ENCODE results near the gene KCTD10. TPM values are rescaled to one million over a fixed set of nuclear protein-coding genes. Genes with fewer than 3 reads are reported as not detected.

The KCTD10 gene
- polyA plus RNA-seq, 1 donor (not counting 4 experiments of a cell fraction or from before 2014, with no cell fraction given), result 107 TPM

DNA sequence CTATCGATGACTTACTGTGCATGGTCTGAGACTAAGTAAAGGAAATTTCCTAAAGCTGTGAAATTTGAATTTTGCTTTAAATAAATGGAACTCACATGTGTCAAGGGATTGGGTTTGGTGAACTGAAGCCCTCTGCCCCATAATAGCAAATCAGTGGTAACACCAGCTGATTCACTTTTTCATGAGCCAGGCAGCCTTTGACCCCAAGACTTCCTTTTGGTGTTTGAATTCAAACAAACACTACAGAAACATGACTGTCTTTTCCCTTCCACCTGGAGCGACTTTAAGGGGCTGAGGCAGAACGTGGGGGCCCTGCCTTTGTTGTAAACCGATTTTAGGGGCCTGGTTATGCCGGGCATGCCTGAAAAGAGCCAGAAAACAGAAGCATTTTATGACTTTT is 28.8 kb downstream of the KCTD10 start:
- FAIRE-seq, result no peak
- Histone ChIP-seq H3K36me3 (ENCODE audit: control insufficient read depth in 2 of 2, extremely low read depth in 1 of 2, insufficient read depth in 2 of 2, low read length in 2 of 2) (peaks cover 36 to 48% of the 10 kb centered on the region in 2 experiments), H2AFZ (ENCODE audit: control insufficient read depth, low read length) (no peak overlapping the region), H3K9me1 (ENCODE audit: control insufficient read depth, extremely low read depth, insufficient read depth, low read length) (peaks cover 2% of the 10 kb centered on the region), H3K4me3 (ENCODE audit: control insufficient read depth in 2 of 3, extremely low read depth in 1 of 3, insufficient read depth in 2 of 3, low read depth in 1 of 3, low read length in 3 of 3) (no peak overlapping the region), H4K20me1 (ENCODE audit: control insufficient read depth, extremely low read depth, insufficient read depth, low read length) (peaks cover 4% of the 10 kb centered on the region), H3K9me3 (ENCODE audit: control insufficient read depth, low read depth, low read length) (no peaks in the 10 kb centered on the region), H3K79me2 (ENCODE audit: control insufficient read depth, insufficient read depth, low read length) (peaks cover 21% of the 10 kb centered on the region), H3K4me1 (ENCODE audit: control insufficient read depth, extremely low read depth, insufficient read depth, low read length) (no peaks in the 10 kb centered on the region), H3K4me2 (ENCODE audit: control insufficient read depth, extremely low read depth, insufficient read depth, low read depth, low read length) (no peak overlapping the region), H3K27me3 (ENCODE audit: control insufficient read depth, extremely low read depth, insufficient read depth, low read length) (no peaks in the 10 kb centered on the region), H3K9ac (ENCODE audit: control insufficient read depth, extremely low read depth, insufficient read depth, low read length) (no peak overlapping the region), H3K27ac (ENCODE audit: control insufficient read depth, insufficient read depth, low read length) (no peak overlapping the region)
- no peak for TF ChIP-seq EZH2 (IDR thresholded peaks at IDR 0.05; ENCODE audit: low read length)
- TF ChIP-seq, protein P1, sequence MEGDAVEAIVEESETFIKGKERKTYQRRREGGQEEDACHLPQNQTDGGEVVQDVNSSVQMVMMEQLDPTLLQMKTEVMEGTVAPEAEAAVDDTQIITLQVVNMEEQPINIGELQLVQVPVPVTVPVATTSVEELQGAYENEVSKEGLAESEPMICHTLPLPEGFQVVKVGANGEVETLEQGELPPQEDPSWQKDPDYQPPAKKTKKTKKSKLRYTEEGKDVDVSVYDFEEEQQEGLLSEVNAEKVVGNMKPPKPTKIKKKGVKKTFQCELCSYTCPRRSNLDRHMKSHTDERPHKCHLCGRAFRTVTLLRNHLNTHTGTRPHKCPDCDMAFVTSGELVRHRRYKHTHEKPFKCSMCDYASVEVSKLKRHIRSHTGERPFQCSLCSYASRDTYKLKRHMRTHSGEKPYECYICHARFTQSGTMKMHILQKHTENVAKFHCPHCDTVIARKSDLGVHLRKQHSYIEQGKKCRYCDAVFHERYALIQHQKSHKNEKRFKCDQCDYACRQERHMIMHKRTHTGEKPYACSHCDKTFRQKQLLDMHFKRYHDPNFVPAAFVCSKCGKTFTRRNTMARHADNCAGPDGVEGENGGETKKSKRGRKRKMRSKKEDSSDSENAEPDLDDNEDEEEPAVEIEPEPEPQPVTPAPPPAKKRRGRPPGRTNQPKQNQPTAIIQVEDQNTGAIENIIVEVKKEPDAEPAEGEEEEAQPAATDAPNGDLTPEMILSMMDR (optimal IDR thresholded peaks at IDR 0.05 in 1 of 3, IDR thresholded peaks at IDR 0.05 in 1 of 3, conservative IDR thresholded peaks at IDR 0.05 in 1 of 3; ENCODE audit: extremely low read depth in 1 of 3, insufficient read depth in 2 of 3, low read length in 3 of 3), result no peak
- dilution Hi-C loops (cut with MboI; ENCODE audit: extremely low pct_ligation_motif_present, low sequenced_read_pairs), result no loop called here
- DNase-seq (ENCODE audit: low read depth, low spot score), result no peak

DNA sequence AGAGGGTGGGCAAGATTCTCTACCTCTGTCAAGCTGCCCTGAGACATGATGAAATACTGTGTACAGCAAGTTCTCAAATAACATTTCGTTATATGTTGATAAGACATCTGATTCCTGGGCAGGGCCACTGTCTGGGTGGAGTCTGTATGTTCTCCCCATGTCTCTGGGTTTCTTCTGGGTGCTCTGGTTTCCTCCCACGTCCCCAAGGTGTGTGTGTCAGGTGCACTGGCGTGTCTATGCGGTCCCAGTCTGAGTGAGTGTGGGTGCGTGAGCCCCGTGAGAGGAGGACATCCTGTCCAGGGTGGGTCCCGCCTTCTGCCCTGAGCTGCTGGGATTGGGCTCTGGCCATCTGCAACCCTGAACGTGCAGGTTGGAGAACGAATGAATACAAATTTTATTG is 29.6 kb downstream of the KCTD10 start:
- peaks cover 19% of the 10 kb centered on the region for H3K79me2 ChIP-seq (ENCODE audit: control insufficient read depth, insufficient read depth, low read length)
- no peaks in the 10 kb centered on the region for H3K27me3 ChIP-seq (ENCODE audit: control insufficient read depth, extremely low read depth, insufficient read depth, low read length)
- peaks cover 2% of the 10 kb centered on the region for H3K9me1 ChIP-seq (ENCODE audit: control insufficient read depth, extremely low read depth, insufficient read depth, low read length)
- peaks cover 31 to 44% of the 10 kb centered on the region in 2 experiments for H3K36me3 ChIP-seq (ENCODE audit: control insufficient read depth in 2 of 2, extremely low read depth in 1 of 2, insufficient read depth in 2 of 2, low read length in 2 of 2)
- no peaks in the 10 kb centered on the region for H3K4me1 ChIP-seq (ENCODE audit: control insufficient read depth, extremely low read depth, insufficient read depth, low read length)
- no peak overlapping the region for H3K4me2 ChIP-seq (ENCODE audit: control insufficient read depth, extremely low read depth, insufficient read depth, low read depth, low read length)
- dilution Hi-C loops (cut with MboI; ENCODE audit: extremely low pct_ligation_motif_present, low sequenced_read_pairs), result no loop called here
- no peak for FAIRE-seq
- H3K4me3 ChIP-seq (ENCODE audit: control insufficient read depth in 2 of 3, extremely low read depth in 1 of 3, insufficient read depth in 2 of 3, low read depth in 1 of 3, low read length in 3 of 3), result no peak overlapping the region
- no peak for DNase-seq (ENCODE audit: low read depth, low spot score)
- no peak overlapping the region for H3K9ac ChIP-seq (ENCODE audit: control insufficient read depth, extremely low read depth, insufficient read depth, low read length)
- peaks cover 4% of the 10 kb centered on the region for H4K20me1 ChIP-seq (ENCODE audit: control insufficient read depth, extremely low read depth, insufficient read depth, low read length)
- TF ChIP-seq, protein P1 (optimal IDR thresholded peaks at IDR 0.05 in 1 of 3, IDR thresholded peaks at IDR 0.05 in 1 of 3, conservative IDR thresholded peaks at IDR 0.05 in 1 of 3; ENCODE audit: extremely low read depth in 1 of 3, insufficient read depth in 2 of 3, low read length in 3 of 3), result no peak
- no peak for TF ChIP-seq EZH2 (IDR thresholded peaks at IDR 0.05; ENCODE audit: low read length)
- H3K9me3 ChIP-seq (ENCODE audit: control insufficient read depth, low read depth, low read length), result no peaks in the 10 kb centered on the region
- H3K27ac ChIP-seq (ENCODE audit: control insufficient read depth, insufficient read depth, low read length), result no peak overlapping the region
- no peak overlapping the region for H2AFZ ChIP-seq (ENCODE audit: control insufficient read depth, low read length)
